AG04449 (cell line): ENCODE data around the gene SLC38A8.

ENCODE experiments used
- CTCF ChIA-PET: fragments of 350-600 bp; formaldehyde crosslinking; extraction: SDS; loops from one replicate; lab custom pipeline; 2021; ENCODE audit warnings: antibody characterized with exemption; lab: Yijun Ruan, JAX
- POLR2A ChIA-PET: fragments of 400-600, 350-600 bp; formaldehyde crosslinking; extraction: SDS; loops from one replicate; lab custom pipeline; 2020; ENCODE audit warnings: antibody characterized with exemption, inconsistent platforms; lab: Yijun Ruan, JAX
- DNase-seq: peaks from one replicate; pipeline ENCODE4 v3.0.0-alpha.2; 2010; ENCODE audit warnings: low read depth, low spot score
- H3K4me3 ChIP-seq: 2 replicates; pipeline ENCODE4 v1.5.1; 2011; ENCODE audit warnings: low read depth, mild to moderate bottlenecking, control low read depth, low read length
- CTCF ChIP-seq: IDR thresholded peaks from one replicate; pipeline ENCODE4 v1.5.1; 2011; ENCODE audit warnings: mild to moderate bottlenecking, moderate library complexity, low read length, control low read depth, inconsistent platforms; ENCODE audit not compliant: insufficient read depth; ENCODE audit errors: missing control alignments

The SLC38A8 gene

DNA sequence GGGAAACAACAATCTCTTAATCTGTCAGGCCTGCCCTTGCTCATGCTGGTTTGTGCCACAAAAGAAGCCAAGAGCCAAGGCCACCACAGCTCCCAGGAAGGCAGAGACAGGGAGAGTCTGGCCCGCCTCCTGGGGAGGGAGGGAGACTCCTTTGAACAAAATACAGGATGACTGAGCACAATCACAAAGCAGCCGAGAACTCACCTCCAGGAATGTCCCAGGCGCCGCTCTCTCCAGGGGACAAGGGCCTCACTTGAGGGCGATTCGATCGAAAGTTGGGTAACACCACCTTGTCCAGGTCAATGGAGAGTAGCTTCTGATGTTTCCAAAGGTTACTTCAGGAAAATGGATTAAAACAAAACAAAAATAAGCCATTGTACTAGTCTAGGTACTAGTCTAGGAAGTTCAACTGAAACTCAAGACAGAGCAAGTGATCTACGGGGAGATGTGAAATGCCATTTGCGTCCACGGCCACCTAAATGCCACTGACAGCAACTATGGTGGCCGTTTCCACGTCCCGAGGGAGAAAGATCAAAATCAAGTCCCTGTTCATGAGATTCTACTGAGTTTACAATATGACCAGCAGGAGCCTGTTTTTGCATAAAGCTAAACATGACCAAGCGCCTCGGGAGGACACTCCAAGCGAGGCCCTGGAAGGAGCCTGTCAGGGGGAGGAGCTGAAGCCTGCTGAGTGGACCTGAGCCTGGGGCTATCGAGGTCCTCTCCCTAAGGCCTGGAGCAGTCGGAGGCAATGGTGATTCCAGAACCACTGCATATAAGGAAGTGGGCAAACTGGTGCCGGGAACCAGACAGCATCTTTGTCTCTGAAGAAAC, 13.4 kb upstream of the SLC38A8 start:
- ChIA-PET CTCF (interaction anchor here (0.8 to 20.0 kb wide), 4 partner anchors 8 to 96 kb away, joined by 3 to 662 read pairs (median 48); partner anchors contain the start of gene OSGIN1), POLR2A (no interaction called here)
- no peak overlapping the region for H3K4me3 ChIP-seq
- TF ChIP-seq CTCF, result no peak
- DNase-seq, result no peak

DNA sequence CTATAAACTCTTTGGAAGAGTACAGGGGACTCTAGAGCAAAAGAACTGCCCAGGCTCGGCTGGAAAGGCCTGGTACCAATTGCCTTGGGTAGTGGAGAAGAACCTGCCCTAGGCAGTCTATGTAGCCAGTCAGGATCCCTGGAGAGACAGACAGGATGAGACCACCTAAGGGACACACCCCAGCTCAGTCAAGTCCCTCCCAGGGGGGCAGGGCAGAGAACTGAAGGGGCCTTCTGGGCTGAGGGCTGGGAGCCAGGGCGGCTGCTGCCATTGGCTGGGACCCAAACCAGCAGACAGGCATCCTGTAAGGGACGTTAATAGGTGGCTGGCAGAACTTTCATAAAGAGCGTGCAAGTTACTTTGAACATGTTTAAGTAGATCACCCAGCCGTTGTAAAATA, 12.8 kb upstream of the SLC38A8 start:
- ChIA-PET POLR2A (no interaction called here), CTCF (interaction anchor here (0.8 to 20.0 kb wide), 4 partner anchors 9 to 96 kb away, joined by 3 to 662 read pairs (median 48); partner anchors contain the start of gene OSGIN1)
- H3K4me3 ChIP-seq, result no peak overlapping the region
- no peak for TF ChIP-seq CTCF
- no peak for DNase-seq

GRCh38 chr16:84054916-84055315, 12.3 kb upstream of the SLC38A8 start:
- no peak for DNase-seq
- ChIA-PET CTCF (interaction anchor here (0.8 to 20.0 kb wide), 4 partner anchors 9 to 95 kb away, joined by 3 to 662 read pairs (median 56); partner anchors contain the start of gene OSGIN1), POLR2A (no interaction called here)
- no peak for TF ChIP-seq CTCF
- H3K4me3 ChIP-seq, result no peak overlapping the region

DNA sequence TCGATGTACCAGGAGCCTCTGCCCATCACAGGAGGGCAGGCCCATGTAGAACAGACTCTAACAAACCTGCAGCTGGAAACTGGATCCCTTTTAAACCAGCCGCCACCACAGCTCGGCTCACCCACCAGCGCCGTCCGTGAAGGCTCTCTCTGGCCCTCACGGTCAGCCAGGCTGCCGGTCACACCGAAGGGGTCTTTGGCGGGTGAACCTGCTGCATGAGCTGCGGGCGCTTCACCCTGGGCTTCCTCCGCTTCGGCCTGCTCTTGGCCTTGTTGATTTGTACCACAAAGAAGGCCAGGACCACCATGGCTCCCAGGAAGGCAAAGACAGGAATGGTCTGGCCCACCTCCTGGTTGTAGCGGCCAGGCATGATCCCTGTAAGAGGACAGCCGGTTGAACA, 11.7 kb upstream of the SLC38A8 start:
- DNase-seq, result no peak
- CTCF ChIA-PET, result interaction anchor here (1.6 to 20.0 kb wide), 4 partner anchors 9 to 95 kb away, joined by 5 to 662 read pairs (median 56); partner anchors contain the start of gene OSGIN1
- no peak for TF ChIP-seq CTCF
- POLR2A ChIA-PET, result interaction anchor here (0.6 kb wide), 1 partner anchor 15 kb away, joined by 3 read pairs; no protein-coding TSS in a partner anchor
- H3K4me3 ChIP-seq, result no peak overlapping the region

DNA sequence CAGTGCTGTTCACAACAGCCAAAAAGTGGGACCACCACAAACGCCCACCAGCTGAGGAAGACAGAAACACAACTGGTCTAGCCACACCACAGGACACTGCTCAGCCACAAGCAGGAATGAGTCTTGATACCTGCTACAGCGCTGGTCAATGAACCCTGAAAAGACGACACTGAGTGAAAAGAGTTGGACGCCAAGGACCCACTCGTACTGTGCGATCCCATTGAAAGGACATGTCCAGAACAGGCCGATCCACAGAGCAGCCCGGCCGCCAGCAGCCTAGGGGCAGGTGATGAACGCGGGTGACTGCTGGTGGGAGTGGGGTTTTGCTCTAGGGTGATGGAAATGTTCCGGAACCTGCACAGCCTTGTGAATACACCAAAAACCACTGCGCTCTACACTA, 10.6 kb upstream of the SLC38A8 start:
- no peak overlapping the region for H3K4me3 ChIP-seq
- CTCF ChIA-PET, result interaction anchor here (1.6 to 20.0 kb wide), 4 partner anchors 10 to 94 kb away, joined by 5 to 662 read pairs (median 56); partner anchors contain the start of gene OSGIN1
- no peak for TF ChIP-seq CTCF
- DNase-seq, result no peak
- POLR2A ChIA-PET, result no interaction called here

GRCh38 chr16:84052071-84052622, 9.6 kb upstream of the SLC38A8 start:
- no peak for DNase-seq
- no peak for TF ChIP-seq CTCF
- ChIA-PET CTCF (interaction anchor here (1.3 to 20.0 kb wide), 4 partner anchors 11 to 97 kb away, joined by 3 to 662 read pairs (median 52); partner anchors contain the start of gene OSGIN1), POLR2A (no interaction called here)
- H3K4me3 ChIP-seq, result no peak overlapping the region
